Measurements from ENCODE around the gene KRT74.

GRCh38 chr12:52519826-52520662 lies 53.6 kb downstream of the KRT74 start, which contains the start of gene KRT5:
- TF ChIP-seq CTCF (IDR thresholded peaks at IDR 0.05; ENCODE audit: borderline replicate concordance, extremely low read depth, low read length, poor library complexity, severe bottlenecking) (no peak), EZH2 (IDR thresholded peaks at IDR 0.05; ENCODE audit: borderline replicate concordance, low read depth, low read length, severe bottlenecking) (no peak)
